ENCODE measurements around the gene HKDC1.
"Not testable (repeated sequence)": the region's sequence is repeated elsewhere in the genome, so short reads cannot be mapped to it uniquely, and the experiment has no call there.

The HKDC1 gene

GRCh38 chr10:69278446-69278963 is 58.4 kb downstream of the HKDC1 start, which contains the start of gene HK1:
Gene HK1 (plus strand): TSS chr10:69278496.
- DNase-seq (ENCODE audit: low spot score) = peak; percentile 11

GRCh38 chr10:69279110-69279509 is 59.0 kb downstream of the HKDC1 start:
- DNase-seq (ENCODE audit: low spot score) = no peak

GRCh38 chr10:69281507-69282413 is 61.6 kb downstream of the HKDC1 start:
- DNase-seq (ENCODE audit: low spot score) = no peak

DNA sequence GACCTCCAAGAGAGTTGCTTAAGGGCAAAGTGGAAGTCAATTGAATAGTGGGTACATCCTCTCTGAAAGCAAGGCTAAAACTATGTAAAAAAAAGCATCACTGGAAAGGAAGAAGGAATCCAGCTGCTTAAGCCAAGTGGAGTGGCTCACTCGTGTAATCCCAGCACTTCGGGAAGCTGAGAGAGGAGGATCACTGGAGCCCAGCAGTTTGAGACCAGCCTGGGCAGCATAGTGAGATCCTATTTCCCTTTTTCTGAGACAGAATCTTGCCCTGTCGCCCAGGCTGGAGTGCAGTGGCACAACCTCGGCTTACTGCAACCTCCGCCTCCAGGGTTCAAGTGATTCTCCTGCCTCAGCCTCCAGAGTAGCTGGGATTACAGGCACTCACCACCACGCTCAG is 64.3 kb downstream of the HKDC1 start:
- not testable (repeated sequence) for DNase-seq (ENCODE audit: low spot score)

DNA sequence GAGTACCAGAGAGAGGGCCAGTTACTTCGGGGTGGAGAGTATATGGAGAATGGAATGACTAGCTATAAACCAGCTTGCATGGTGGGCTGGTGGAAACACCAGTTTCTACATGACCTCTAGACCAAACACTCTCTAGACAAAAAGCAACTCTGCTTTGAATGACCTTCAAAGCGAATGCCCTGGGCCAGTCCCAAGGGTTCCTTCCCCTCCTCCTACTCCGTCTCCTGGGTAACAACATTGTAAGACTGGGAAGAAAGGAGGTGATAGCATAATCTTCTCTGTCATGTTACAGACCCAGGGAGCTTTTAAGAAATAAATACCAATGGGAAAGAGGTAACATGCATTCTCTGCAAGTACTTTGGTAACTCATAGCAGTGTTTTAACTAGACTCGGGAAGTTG is 65.6 kb downstream of the HKDC1 start:
- no peak for DNase-seq (ENCODE audit: low spot score)

GRCh38 chr10:69287181-69287580 is 67.0 kb downstream of the HKDC1 start:
- no peak for DNase-seq (ENCODE audit: low spot score)

GRCh38 chr10:69290993-69291392 is 70.9 kb downstream of the HKDC1 start:
- peak; percentile 7 for DNase-seq (ENCODE audit: low spot score)

DNA sequence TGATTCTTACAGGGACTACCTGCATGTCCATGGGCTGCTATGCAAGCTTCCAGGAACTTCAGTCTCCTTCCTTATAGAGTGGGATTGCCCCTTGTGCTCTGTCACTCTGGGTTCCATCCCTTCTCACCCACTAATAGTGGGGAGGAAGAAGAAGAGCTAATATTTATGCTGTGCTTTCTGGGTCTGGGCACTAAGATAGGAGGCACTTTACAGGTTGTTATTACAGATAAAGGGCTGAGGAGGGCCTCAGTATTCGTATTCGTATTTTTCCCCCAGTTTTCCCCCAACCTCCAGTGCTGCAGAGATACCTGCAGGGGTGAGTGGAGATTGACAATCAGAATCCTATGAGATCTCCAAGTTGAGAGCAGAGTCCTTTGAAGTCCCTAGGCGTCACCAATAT is 72.3 kb downstream of the HKDC1 start:
- no peak for DNase-seq (ENCODE audit: low spot score)

GRCh38 chr10:69295027-69295636 is 75.0 kb downstream of the HKDC1 start:
- DNase-seq (ENCODE audit: low spot score) = no peak

- no peak for DNase-seq (ENCODE audit: low spot score)
Measured at GRCh38 chr10:69303632-69304051, 83.5 kb downstream of the HKDC1 start.

DNA sequence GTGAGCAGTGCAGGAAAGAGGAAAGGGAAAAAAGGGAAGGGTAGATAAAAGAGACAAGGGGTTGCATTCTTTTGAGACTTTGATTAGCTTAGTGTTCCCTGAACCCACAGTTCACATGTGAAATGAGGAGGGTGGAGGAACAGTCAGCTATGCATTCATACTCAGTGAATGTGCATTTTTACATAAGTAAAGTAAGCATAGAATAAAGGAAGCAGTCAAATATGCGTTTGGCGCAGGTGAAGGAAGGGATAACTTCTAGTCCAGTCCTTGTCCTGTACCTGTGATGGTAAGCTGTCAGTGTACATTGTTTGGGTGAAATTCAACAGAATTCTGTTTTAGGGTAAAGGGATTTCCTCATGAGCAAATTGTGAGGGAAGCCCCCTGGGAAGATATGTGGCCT is 86.3 kb downstream of the HKDC1 start:
- DNase-seq (ENCODE audit: low spot score) = no peak

DNA sequence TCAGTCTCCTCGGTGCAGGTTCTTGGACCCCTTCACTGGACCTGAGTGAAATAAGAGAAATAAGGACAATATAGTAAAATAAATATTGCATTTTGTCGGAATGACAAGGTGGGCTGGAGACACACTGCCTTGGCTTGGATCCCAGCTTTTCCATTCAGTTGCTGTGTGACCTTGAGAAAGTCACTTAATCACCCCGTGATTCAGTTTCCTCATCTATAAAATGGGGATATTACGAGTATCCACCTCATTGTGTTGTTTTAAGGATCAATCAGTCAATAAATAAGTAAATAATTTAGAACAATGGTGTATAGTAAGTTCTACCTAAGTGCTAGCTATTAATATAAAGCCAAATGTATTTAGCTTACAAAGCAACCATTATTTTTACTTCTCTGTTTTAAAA is 87.3 kb downstream of the HKDC1 start:
- no peak for DNase-seq (ENCODE audit: low spot score)

- DNase-seq (ENCODE audit: low spot score) = not testable (repeated sequence)
Measured at GRCh38 chr10:69308304-69308703, 88.2 kb downstream of the HKDC1 start.

DNA sequence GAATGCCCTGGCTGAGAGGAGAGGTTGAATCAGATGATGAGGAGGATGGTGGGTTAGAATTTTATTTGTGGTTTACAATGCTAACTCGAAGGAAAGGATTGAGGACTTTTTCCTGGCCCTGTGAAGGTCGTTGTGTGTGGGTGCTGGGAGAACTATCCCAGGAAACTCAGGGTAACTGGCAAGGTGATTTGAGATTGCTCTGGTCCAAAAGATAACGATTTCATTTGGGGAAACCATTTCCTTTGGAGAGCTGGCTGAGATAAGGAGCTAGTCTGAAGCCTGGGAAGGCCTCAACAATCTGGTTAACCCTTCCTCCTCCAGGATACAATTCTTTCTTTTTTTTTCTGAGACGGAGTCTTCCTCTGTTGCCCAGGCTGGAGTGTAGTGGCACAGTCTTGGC is 91.2 kb downstream of the HKDC1 start:
- DNase-seq (ENCODE audit: low spot score) = no peak

GRCh38 chr10:69312528-69312927 is 92.4 kb downstream of the HKDC1 start:
- DNase-seq (ENCODE audit: low spot score) = no peak

DNA sequence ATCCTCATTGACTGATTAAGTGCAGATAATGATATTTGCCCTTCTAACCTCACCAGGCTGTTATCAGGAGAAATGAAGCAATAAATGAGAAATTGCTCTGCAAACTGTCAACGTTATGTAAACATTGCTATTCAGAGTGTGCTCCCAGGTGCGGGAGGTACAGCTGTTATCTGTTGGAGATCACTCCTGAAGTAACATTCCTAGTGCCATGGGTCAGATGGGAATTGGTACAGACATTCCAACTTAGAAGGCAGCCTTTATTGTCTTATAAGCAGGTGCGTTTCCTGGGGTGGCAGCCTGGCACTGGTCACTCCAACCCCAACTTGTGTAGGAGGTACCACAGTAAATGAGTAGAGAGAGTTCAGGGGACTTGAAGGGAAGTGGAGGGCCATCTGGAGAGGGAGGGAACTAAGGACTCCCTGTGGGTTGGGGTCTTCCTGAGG is 95.0 kb downstream of the HKDC1 start:
- no peak for DNase-seq (ENCODE audit: low spot score)

DNA sequence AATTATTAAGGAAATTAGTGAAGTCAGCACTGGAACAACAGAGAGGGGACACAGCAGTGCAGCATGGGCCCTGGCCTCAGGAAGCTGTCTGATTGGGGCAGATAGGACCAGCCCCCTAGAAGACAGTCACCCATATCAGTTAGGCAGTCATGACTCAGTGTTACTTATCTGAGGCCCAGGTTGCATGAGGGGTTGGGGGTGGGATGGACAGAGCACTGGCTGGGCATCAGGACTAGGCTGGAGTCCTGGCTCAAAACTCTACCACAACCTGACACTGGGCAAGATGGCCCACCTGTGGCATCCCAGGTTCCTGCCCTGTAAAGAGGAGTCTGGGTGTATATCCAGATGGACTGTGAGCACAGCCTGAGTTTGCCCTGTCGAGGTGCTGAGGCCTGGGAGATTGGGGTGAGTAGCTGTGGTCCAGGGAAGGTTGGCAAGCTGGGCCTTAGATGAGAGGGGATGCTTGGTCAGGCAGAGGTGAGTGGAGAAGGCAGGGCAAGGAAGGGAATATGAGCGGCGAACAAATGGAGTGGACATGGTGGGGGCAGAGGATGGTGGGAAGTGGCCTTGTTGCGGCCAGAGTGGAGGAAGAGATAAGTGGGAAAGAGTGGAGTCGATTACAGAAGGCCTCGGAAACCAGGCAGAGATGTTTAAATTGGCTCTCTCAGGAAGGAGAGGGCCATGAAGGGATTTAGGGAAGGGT is 95.6 kb downstream of the HKDC1 start:
- no peak for DNase-seq (ENCODE audit: low spot score)

DNA sequence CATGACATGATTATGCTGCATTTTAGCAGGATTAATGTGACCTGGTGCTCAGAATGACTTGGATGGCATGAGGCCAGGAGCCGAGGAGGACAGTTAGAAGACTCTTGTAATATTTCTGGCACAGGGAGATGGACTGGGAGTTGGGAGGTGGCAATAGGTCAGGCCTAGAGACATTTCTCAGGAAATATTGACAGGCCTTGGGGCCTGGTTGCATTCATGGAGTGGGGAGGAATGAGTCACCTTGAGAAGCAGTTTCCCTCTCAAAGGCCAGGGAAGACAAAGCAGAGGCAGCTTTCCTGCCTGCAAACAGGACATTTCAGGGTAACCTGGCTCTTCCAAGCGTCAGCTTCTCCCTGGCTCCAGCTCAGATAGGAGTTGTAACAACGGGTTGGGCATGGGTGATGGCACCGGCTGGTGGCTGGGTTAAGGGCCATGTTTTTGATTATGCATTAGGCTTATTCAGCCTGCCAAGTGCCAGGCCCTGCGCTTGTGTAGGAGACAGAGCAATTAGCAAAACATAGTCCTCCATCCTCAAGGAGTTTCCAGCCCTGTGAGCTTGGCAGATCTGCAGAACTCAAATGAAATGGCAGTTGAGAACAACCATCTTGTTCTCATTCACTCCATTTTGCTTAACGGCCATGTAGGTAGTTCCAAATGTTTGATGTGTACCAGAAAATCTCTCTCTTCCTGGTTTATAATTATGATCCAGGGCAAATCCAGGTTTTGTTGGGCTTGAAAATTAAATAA is 96.4 kb downstream of the HKDC1 start:
- DNase-seq (ENCODE audit: low spot score) = no peak

All from putamen (tissue), 1 donor.